ENCODE results near the gene ITGB2. TPM values are rescaled to one million over a fixed set of nuclear protein-coding genes. Genes with fewer than 3 reads are reported as not detected.

ITGB2 gene
- total and polyA plus RNA-seq, 3 experiments from 2014 or later = 159 to 847 (median 165) TPM

DNA sequence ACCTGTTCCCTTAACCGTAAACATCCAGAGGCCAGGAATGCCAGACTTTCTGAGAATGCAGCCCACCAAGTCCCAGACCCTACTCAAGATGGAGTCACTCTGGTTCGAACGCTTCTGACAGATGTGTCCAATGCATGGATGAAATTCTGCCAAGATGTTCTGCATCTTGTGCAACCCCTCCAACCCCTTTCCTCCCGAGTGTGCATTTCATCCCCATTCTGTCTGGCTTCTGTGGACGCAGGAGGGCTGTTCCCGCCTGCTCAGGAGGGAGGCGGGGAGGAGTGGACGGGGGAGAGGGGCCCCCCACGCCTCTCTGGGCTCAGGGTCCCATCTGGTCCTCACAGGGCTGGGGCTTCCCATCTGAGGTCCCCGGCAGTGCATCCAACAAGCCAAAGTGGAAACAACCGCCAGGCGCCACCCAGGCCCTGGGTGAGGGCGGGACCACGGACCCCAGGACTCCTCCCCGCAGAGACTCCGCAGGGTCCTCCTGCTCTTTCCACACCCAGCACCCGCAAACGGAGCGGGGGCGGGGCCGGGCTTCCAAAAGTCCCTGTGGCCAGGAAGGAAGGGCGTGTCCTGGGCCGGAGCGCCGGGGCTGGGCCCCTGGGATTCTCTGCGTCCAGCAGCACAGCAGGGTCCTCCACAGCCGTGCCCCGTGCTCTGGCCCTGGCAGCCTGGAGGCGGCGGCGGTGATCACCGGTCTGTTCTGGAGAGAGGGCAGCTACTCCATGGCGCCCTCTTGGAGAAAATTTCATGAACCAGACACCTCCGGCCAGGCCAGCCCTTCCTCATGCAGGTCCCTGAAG lies 75.1 kb downstream of the ITGB2 start:
- Mint-ChIP-seq H3K36me3 (peaks cover 0 to 19% (median 3%) of the 10 kb centered on the region in 3 donors), H3K27ac (peak overlapping the region in 5 of 8 donors; percentile 26 to 63 (median 38)), H3K4me3 (peak overlapping the region; percentile 16 to 85 (median 54)), H3K4me1 (peaks cover 7 to 18% (median 9%) of the 10 kb centered on the region in 3 donors), H3K9me3 (no peaks in the 10 kb centered on the region), H3K27me3 (peaks cover 6 to 13% of the 10 kb centered on the region in 2 donors)
- peak; percentile 27 to 61 (median 40) for DNase-seq
- CTCF ChIA-PET = interaction anchor here (1.2 to 1.5 kb wide), 4 partner anchors 28 to 283 kb away, joined by 3 to 4 read pairs (median 3); partner anchors contain the start of gene PTTG1IP
- POLR2A ChIA-PET = interaction anchor here (1.2 kb wide), 1 partner anchor 28 kb away, joined by 4 read pairs; the partner anchor contains the start of gene PTTG1IP
- Histone ChIP-seq H3K36me3 (ENCODE audit: insufficient read depth, low read length) (peaks cover 13% of the 10 kb centered on the region), H3K4me1 (ENCODE audit: insufficient read depth, low read length) (peaks cover 21% of the 10 kb centered on the region), H3K9me3 (ENCODE audit: low read length) (no peaks in the 10 kb centered on the region), H3K27ac (ENCODE audit: low read depth, low read length) (peak overlapping the region; percentile 33), H3K27me3 (ENCODE audit: insufficient read depth, low read length, poor library complexity, severe bottlenecking) (no peaks in the 10 kb centered on the region), H3K4me3 (ENCODE audit: low read length) (peak overlapping the region; percentile 51)

DNA sequence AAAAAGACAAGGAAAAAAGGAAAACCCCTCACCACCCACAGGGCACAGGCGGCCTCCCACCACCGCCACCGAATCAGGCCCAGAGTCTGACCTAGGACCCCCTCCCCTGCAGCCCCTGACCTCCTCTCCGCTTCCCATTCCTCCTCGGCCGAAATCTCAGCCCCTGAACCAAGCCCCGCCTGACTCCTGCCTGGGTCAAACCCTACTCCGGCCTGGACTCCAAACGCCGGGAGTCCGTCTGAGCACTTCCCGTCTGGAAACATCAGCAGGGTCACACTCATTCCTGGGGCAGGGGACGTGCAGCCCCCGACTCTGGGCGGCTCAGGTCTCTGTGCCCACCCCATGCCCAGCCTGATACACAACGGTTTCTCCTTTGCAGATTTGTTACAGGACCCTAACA lies 76.4 kb downstream of the ITGB2 start:
- POLR2A ChIA-PET = no interaction called here

DNA sequence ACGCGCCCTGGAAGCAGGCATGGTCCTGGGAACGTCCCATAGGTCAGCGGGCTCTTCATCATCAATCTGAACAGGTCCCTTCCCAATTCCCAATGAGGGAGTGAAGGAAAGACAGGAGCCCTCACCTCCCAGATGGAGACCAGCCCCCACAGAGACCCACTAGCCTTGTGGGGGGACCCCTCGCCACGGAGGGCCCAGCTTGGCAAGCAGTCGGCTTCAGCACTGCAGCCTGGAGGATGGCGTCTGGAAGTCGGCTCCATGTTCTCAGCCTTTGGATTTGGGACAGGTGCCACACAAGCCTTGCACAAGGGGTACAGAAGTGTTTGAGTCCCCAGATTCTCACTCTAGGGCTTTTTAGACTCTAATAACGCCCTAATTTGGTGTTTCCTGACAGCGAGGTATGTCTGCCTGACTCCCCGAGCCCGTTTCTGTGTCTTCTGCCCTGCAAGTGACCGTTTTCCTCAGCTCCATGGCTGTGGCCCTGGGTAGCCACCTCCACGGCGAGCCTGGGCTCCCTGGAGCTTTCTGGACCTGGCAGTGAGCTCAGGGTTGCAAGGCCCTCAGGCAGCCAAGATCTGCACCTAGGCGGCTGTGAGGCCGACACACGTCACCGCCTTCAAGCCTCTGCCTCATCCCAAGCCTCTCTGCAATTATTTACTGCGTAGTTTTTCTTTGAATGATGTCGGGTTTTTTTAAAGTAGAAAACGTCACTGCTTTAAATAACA lies 77.8 kb downstream of the ITGB2 start:
- H3K27ac Mint-ChIP-seq = no peak overlapping the region
- Histone ChIP-seq H3K36me3 (ENCODE audit: insufficient read depth, low read length) (no peaks in the 10 kb centered on the region), H3K9me3 (ENCODE audit: low read length) (no peaks in the 10 kb centered on the region), H3K27me3 (ENCODE audit: insufficient read depth, low read length, poor library complexity, severe bottlenecking) (no peaks in the 10 kb centered on the region), H3K4me1 (ENCODE audit: insufficient read depth, low read length) (peaks cover 20% of the 10 kb centered on the region), H3K4me3 (ENCODE audit: low read length) (no peak overlapping the region), H3K27ac (ENCODE audit: low read depth, low read length) (no peak overlapping the region)
- no peak overlapping the region for H3K4me3 Mint-ChIP-seq
- no peaks in the 10 kb centered on the region for H3K9me3 Mint-ChIP-seq
- H3K4me1 Mint-ChIP-seq = peaks cover 7 to 18% (median 9%) of the 10 kb centered on the region in 3 donors
- POLR2A ChIA-PET = interaction anchor here (0.7 kb wide), 1 partner anchor 382 kb away, joined by 3 read pairs; no protein-coding TSS in a partner anchor
- peaks cover 6 to 20% of the 10 kb centered on the region in 2 donors for H3K27me3 Mint-ChIP-seq
- CTCF ChIA-PET = no interaction called here
- no peak for DNase-seq
- no peaks in the 10 kb centered on the region for H3K36me3 Mint-ChIP-seq

More for the DNA sequence above, 76.4 kb downstream of the ITGB2 start:
- no peak overlapping the region for H3K4me3 ChIP-seq (ENCODE audit: low read length)
- no peaks in the 10 kb centered on the region for H3K9me3 ChIP-seq (ENCODE audit: low read length)
- Mint-ChIP-seq H3K4me1 (peaks cover 7 to 18% (median 9%) of the 10 kb centered on the region in 3 donors), H3K9me3 (no peaks in the 10 kb centered on the region), H3K27ac (no peak overlapping the region), H3K36me3 (peaks cover 0 to 5% (median 3%) of the 10 kb centered on the region in 3 donors), H3K4me3 (peak overlapping the region in 1 of 7 donors; percentile 68), H3K27me3 (peaks cover 6 to 20% of the 10 kb centered on the region in 2 donors)
- CTCF ChIA-PET = no interaction called here
- no peaks in the 10 kb centered on the region for H3K36me3 ChIP-seq (ENCODE audit: insufficient read depth, low read length)
- no peak for DNase-seq
- H3K27ac ChIP-seq (ENCODE audit: low read depth, low read length) = no peak overlapping the region
- H3K27me3 ChIP-seq (ENCODE audit: insufficient read depth, low read length, poor library complexity, severe bottlenecking) = no peaks in the 10 kb centered on the region
- peaks cover 20% of the 10 kb centered on the region for H3K4me1 ChIP-seq (ENCODE audit: insufficient read depth, low read length)

DNA sequence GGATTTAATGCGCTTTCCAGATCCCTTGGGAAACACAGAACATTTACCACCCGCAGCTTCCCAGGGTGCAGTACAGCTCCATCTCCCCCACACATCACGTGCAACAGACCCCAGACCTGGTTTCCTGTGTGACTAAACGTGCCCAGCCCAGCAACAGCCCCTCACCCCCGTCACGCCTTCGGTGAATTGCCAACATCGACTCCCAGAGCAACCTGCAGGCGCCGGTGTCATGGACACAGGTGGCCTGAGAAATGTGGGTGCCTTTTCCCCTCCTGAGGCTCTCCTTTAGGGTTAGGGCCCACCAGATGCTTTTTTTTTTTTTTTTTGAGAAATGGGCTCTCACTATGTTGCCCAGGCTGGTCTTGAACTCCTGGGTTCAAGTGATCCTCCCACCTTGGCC lies 78.6 kb downstream of the ITGB2 start:
- H3K4me3 ChIP-seq (ENCODE audit: low read length) = no peak overlapping the region
- H3K9me3 Mint-ChIP-seq = no peaks in the 10 kb centered on the region
- H3K36me3 ChIP-seq (ENCODE audit: insufficient read depth, low read length) = no peaks in the 10 kb centered on the region
- H3K27me3 ChIP-seq (ENCODE audit: insufficient read depth, low read length, poor library complexity, severe bottlenecking) = no peaks in the 10 kb centered on the region
- POLR2A ChIA-PET = no interaction called here
- no peak overlapping the region for H3K27ac Mint-ChIP-seq
- no peak overlapping the region for H3K27ac ChIP-seq (ENCODE audit: low read depth, low read length)
- no peaks in the 10 kb centered on the region for H3K36me3 Mint-ChIP-seq
- no peak overlapping the region for H3K4me3 Mint-ChIP-seq
- CTCF ChIA-PET = no interaction called here
- peaks cover 6 to 20% of the 10 kb centered on the region in 2 donors for H3K27me3 Mint-ChIP-seq
- peaks cover 7 to 18% (median 9%) of the 10 kb centered on the region in 3 donors for H3K4me1 Mint-ChIP-seq
- DNase-seq = no peak
- H3K4me1 ChIP-seq (ENCODE audit: insufficient read depth, low read length) = peaks cover 20% of the 10 kb centered on the region
- no peaks in the 10 kb centered on the region for H3K9me3 ChIP-seq (ENCODE audit: low read length)

DNA sequence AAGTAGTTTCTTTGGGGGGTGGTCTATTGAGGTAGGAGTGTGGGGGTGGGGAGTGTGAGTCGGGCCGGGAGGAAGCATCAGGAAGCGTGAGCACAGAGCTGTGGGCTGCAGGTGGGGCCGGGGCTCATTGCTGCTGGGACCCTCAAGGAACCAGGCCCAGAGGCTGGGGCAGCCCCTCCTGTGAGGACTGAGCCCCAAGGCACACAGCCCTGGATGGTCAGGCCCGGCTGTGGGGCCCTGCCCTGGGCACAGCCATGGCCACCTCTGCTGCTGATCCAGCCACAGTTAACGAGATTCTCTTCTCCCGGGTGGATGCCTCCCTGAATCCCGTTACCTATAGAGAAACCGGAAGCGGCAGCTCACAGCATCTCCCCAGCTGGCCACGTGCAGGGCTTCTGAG lies 79.9 kb downstream of the ITGB2 start:
- DNase-seq = no peak
- Mint-ChIP-seq H3K4me1 (peaks cover 0 to 6% (median 2%) of the 10 kb centered on the region in 3 donors), H3K27ac (no peak overlapping the region), H3K27me3 (peaks cover 6 to 20% of the 10 kb centered on the region in 2 donors), H3K36me3 (no peaks in the 10 kb centered on the region), H3K9me3 (no peaks in the 10 kb centered on the region), H3K4me3 (no peak overlapping the region)
- Histone ChIP-seq H3K27ac (ENCODE audit: low read depth, low read length) (no peak overlapping the region), H3K27me3 (ENCODE audit: insufficient read depth, low read length, poor library complexity, severe bottlenecking) (no peaks in the 10 kb centered on the region), H3K9me3 (ENCODE audit: low read length) (no peaks in the 10 kb centered on the region), H3K36me3 (ENCODE audit: insufficient read depth, low read length) (no peaks in the 10 kb centered on the region), H3K4me3 (ENCODE audit: low read length) (no peak overlapping the region), H3K4me1 (ENCODE audit: insufficient read depth, low read length) (peaks cover 7% of the 10 kb centered on the region)
- CTCF ChIA-PET = no interaction called here
- POLR2A ChIA-PET = no interaction called here

DNA sequence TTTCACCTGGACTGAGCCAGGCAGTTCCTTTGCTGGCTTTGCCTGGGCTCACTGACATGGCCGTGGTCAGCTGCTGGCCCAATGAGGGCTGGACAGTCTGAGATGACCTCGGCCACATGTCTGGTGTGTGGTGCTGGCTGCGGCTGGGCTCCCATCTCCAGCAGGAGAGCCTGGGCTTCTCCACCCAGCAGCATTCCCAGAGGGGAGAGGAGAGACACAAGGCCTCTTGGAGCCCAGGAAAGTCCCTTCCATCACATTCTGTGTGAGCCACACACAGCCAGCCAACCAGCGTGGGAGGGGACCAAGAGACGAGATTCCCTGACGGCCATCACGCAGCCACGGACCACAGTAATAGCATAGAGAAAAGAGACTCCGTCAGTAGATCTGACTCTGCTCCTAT lies 81.7 kb downstream of the ITGB2 start:
- Mint-ChIP-seq H3K4me3 (no peak overlapping the region), H3K4me1 (no peaks in the 10 kb centered on the region), H3K27me3 (peaks cover 2 to 20% of the 10 kb centered on the region in 2 donors), H3K36me3 (no peaks in the 10 kb centered on the region), H3K9me3 (no peaks in the 10 kb centered on the region), H3K27ac (peak overlapping the region in 1 of 8 donors; percentile 66)
- no peaks in the 10 kb centered on the region for H3K4me1 ChIP-seq (ENCODE audit: insufficient read depth, low read length)
- no peaks in the 10 kb centered on the region for H3K27me3 ChIP-seq (ENCODE audit: insufficient read depth, low read length, poor library complexity, severe bottlenecking)
- no peak overlapping the region for H3K4me3 ChIP-seq (ENCODE audit: low read length)
- no peaks in the 10 kb centered on the region for H3K36me3 ChIP-seq (ENCODE audit: insufficient read depth, low read length)
- DNase-seq = no peak
- H3K27ac ChIP-seq (ENCODE audit: low read depth, low read length) = no peak overlapping the region
- POLR2A ChIA-PET = no interaction called here
- CTCF ChIA-PET = no interaction called here
- no peaks in the 10 kb centered on the region for H3K9me3 ChIP-seq (ENCODE audit: low read length)

DNA sequence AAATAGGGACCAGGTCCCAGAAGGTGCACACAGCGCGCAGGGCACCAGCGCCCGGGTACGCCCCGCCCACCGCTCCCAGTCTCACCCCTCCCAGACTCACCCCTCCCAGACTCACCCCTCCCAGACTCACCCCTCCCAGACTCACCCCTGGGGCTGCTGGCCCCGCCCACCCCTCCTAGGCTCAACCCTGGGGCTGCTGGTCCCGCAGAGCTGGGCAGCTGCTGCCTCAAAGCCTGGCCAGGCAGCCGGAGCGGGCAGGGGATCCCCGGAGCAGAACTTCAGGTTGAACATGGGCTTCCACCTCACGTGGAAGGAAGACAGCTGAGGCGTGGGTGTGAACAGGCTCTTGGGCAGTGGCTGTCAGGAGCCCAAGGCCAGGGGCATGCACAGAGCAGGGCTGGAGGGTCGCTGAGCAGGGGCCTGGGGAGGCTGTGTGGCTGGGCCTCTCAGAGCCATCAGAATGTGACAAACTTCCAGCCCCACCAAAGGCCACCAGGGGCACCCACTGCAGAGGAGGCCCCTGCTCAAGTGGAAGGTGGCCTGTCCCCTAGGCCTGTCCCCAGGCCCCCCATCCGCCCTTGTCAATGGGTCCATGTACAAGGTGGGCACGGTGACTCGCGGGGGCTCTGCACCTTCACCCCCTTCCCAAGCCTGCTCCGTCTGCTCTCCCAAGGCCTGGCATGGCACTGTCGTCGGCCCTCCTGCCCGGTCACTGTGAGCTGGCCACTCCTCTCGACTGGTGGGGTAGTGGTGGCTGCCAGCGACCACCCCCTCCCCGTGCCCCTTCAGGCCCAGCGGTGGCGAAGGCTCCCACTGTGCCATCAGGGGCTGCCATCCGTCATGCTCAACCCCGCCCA lies 82.4 kb downstream of the ITGB2 start:
- Mint-ChIP-seq H3K27me3 (peaks cover 2 to 20% of the 10 kb centered on the region in 2 donors), H3K36me3 (no peaks in the 10 kb centered on the region), H3K4me1 (no peaks in the 10 kb centered on the region), H3K4me3 (no peak overlapping the region), H3K27ac (no peak overlapping the region), H3K9me3 (no peaks in the 10 kb centered on the region)
- CTCF ChIA-PET = no interaction called here
- Histone ChIP-seq H3K9me3 (ENCODE audit: low read length) (no peaks in the 10 kb centered on the region), H3K27ac (ENCODE audit: low read depth, low read length) (no peak overlapping the region), H3K27me3 (ENCODE audit: insufficient read depth, low read length, poor library complexity, severe bottlenecking) (no peaks in the 10 kb centered on the region), H3K4me3 (ENCODE audit: low read length) (no peak overlapping the region), H3K36me3 (ENCODE audit: insufficient read depth, low read length) (no peaks in the 10 kb centered on the region), H3K4me1 (ENCODE audit: insufficient read depth, low read length) (no peaks in the 10 kb centered on the region)
- DNase-seq = no peak
- POLR2A ChIA-PET = no interaction called here
